HUES48 (cell line): ENCODE measurements around the gene SOX14.

Experiments used
- H3K27ac ChIP-seq: one replicate; pipeline ENCODE4 v1.7.0; 2013; ENCODE audit warnings: low read depth, low read length, inconsistent platforms
- H3K27me3 ChIP-seq: 2 replicates; pipeline ENCODE4 v1.6.1; 2013; ENCODE audit warnings: mild to moderate bottlenecking, low read length; ENCODE audit not compliant: control insufficient read depth, insufficient read depth
- H3K36me3 ChIP-seq: 2 replicates; pipeline ENCODE4 v1.6.1; 2013; ENCODE audit warnings: low read length; ENCODE audit not compliant: control insufficient read depth, insufficient read depth
- H3K4me1 ChIP-seq: 2 replicates; pipeline ENCODE4 v1.6.1; 2013; ENCODE audit warnings: mild to moderate bottlenecking, low read length; ENCODE audit not compliant: control insufficient read depth, insufficient read depth
- H3K4me3 ChIP-seq: 2 replicates; pipeline ENCODE4 v1.5.1; 2013; ENCODE audit warnings: mild to moderate bottlenecking, low read depth, low read length
- H3K9ac ChIP-seq: 2 replicates; pipeline ENCODE4 v1.6.1; 2013; ENCODE audit warnings: mild to moderate bottlenecking, low read depth, low read length, moderate library complexity
- H3K9me3 ChIP-seq: 2 replicates; pipeline ENCODE4 v1.6.1; 2013; ENCODE audit warnings: low read length; ENCODE audit not compliant: control insufficient read depth, insufficient read depth

Gene SOX14

DNA sequence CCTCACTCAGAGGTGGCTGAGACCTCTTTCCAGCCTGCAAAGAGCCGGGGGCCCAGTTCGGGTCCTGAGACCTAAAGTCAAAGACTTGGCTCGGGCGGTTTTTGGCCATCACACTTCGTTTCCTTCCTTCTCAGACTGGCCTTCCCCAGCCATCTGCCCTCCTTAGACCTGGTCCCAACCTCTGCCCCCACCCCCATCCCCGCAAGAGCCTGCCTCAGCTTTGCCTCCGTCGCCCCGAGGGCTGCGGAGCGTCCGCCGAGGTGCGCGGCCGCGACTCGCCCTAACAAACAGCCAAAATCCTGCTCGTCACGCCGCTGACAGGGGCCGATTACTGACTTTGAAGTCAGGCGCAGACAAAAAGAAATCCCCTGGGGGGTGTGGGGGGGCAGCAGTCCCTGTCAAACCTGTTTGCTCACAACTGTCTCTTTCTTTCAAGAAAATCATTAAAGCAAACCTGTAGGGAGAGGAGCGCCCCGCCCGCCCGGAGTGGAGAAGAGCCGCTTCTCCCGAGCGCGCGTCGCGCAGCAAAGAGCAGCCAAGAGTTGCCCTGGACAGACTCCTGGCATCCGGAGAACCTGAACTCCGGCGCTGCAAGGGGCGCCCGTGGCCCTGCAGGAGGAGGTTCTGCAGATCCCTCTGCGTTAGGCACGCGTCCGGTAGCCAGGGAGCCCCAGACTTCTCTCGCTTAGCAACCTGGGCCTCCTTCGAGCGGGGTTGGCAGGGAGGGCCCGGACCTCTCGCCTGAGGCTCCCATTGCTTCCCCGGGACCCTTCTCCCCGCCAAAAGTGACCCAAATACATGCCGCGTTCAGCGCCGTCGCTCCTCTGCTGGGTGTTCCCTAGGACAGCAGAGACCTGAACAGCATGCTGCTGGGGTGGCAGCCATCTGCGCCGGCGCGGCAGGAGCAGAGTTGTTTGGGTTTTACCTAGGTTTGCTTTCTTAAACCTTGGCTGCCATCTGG, 4.5 kb downstream of the SOX14 start:
- H3K36me3 ChIP-seq, result no peaks in the 10 kb centered on the region
- peaks cover 82% of the 10 kb centered on the region for H3K4me1 ChIP-seq
- no peak overlapping the region for H3K9ac ChIP-seq
- peaks cover 100% of the 10 kb centered on the region for H3K27me3 ChIP-seq
- H3K4me3 ChIP-seq, result peak overlapping the region; percentile 48
- no peak overlapping the region for H3K27ac ChIP-seq
- no peaks in the 10 kb centered on the region for H3K9me3 ChIP-seq

DNA sequence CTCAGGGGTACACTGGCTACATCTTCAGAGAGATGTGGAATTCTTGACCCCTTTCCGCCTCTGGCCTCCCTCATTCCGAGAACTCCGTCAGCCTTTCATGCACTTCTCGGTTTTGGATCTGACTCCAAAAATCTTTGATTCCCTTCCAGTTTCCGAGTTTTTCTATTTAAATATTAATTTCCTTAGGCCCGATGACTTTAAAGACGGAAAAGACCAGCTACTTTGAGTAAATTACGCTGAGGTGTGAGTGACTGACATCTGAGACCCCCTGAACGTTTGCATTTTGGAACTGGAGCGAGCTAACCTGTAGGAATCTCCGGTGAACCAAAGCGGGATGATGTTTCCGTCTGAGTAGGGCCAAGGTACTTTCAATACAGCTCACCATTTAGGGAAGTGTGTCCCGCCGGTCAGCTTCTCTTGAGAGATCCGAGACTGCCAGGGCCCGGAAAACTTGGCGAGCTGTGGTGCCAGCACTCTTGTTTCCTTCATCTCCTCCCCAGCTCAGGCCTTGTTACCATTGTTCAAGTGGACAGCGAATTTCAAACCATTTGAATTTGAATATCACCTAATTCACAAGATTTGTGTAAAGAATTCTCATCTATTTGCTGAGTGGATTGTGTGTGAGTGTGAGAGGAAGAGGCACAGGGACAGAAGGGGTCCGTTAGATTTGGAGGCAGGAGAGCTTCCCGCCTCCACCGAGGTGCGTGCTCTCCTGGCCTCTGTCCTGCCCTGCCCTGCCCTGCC, 5.4 kb downstream of the SOX14 start:
- peaks cover 100% of the 10 kb centered on the region for H3K27me3 ChIP-seq
- H3K9me3 ChIP-seq, result no peaks in the 10 kb centered on the region
- H3K27ac ChIP-seq, result no peak overlapping the region
- H3K4me3 ChIP-seq, result peak overlapping the region; percentile 48
- peaks cover 80% of the 10 kb centered on the region for H3K4me1 ChIP-seq
- no peak overlapping the region for H3K9ac ChIP-seq
- no peaks in the 10 kb centered on the region for H3K36me3 ChIP-seq

DNA sequence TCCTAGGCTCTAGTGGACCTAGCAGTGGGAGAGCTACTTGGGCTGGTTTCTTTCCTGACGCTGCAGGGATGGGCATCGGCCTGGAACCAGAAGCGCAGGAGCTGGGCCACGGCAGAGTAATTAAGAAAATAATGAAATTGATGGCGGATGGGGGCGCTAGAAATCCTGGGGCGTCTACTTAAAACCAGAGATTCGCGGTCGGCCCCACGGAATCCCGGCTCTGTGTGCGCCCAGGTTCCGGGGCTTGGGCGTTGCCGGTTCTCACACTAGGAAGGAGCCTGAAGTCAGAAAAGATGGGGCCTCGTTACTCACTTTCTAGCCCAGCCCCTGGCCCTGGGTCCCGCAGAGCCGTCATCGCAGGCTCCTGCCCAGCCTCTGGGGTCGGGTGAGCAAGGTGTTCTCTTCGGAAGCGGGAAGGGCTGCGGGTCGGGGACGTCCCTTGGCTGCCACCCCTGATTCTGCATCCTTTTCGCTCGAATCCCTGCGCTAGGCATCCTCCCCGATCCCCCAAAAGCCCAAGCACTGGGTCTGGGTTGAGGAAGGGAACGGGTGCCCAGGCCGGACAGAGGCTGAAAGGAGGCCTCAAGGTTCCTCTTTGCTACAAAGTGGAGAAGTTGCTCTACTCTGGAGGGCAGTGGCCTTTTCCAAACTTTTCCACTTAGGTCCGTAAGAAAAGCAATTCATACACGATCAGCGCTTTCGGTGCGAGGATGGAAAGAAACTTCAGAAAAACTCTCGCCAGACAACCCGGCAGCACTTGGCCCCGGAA, 6.1 kb downstream of the SOX14 start:
- Histone ChIP-seq H3K9me3 (no peaks in the 10 kb centered on the region), H3K9ac (no peak overlapping the region), H3K36me3 (no peaks in the 10 kb centered on the region), H3K27me3 (peaks cover 100% of the 10 kb centered on the region), H3K4me1 (peaks cover 72% of the 10 kb centered on the region), H3K27ac (no peak overlapping the region), H3K4me3 (peak overlapping the region; percentile 47; the same call in 1 of the 2 replicates)

DNA sequence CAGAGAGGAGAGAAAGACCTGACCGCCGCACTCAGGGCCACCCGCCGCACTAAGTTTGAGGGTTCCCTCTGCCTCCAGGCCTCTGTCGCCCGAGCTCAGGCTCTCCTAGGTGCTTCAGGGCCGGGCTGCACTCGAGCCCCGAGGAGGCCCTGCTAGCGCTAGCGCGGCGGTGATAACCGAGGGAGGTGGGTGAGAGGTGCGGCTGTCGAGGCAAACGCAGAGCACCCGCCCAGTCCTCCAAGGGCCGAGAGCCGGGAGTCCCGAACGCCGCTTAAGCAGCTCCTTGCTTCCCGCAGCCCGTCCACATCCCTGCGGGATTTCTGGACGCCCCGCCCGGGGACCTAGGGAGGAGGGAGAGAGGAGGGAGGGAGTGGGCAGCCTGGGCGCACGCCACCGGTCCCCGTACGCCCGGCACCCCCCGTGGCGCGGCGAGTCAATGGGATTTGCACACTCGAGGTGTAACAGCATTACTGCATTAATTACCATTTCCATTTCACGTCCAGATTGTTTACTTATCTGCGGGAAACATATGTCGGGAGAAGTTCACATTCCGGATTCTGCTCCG, 6.8 kb downstream of the SOX14 start:
- Histone ChIP-seq H3K4me1 (peaks cover 70% of the 10 kb centered on the region), H3K9ac (no peak overlapping the region), H3K27me3 (peaks cover 100% of the 10 kb centered on the region), H3K36me3 (no peaks in the 10 kb centered on the region), H3K4me3 (peak overlapping the region; percentile 47), H3K9me3 (no peaks in the 10 kb centered on the region), H3K27ac (no peak overlapping the region)

DNA sequence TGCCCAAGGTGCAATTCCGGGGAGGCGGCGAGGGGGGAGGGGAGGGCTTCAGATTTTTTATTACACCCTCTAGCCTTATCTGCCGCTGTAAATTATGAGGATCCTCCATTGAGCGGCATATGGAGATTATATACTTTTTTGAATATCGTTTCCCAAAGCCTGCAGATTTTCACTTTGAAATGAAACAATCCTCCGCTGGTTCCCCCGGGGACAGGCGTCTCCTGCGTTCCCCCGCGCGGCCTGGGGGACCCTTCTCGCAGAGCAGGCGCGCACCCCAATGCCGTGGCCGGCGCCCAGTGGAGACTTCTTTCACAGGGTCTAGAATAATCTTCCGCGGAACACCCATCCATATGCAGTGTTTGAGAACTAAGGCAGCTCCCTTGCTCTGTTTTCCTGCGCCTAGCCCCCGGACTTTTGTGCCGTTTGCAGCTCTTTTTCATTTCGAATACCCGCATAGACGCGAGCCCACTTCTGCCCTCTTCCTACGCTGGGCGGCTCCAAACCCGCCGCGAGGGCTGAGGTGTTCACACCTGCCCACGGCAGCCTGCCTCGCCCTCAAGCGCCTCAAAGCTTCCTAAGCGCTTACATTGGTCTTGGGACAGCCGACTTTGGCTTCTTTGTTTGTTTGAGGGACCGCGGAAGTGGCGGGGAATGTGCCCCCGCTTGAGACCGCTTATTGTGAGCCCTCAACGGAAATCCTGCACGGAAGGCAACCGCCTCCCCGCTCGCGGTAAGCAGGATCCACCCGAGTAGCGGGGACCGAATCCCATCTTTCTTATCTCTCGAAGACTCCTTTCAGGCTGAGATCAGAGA, 7.5 kb downstream of the SOX14 start:
- peak overlapping the region; percentile 47 for H3K4me3 ChIP-seq

DNA sequence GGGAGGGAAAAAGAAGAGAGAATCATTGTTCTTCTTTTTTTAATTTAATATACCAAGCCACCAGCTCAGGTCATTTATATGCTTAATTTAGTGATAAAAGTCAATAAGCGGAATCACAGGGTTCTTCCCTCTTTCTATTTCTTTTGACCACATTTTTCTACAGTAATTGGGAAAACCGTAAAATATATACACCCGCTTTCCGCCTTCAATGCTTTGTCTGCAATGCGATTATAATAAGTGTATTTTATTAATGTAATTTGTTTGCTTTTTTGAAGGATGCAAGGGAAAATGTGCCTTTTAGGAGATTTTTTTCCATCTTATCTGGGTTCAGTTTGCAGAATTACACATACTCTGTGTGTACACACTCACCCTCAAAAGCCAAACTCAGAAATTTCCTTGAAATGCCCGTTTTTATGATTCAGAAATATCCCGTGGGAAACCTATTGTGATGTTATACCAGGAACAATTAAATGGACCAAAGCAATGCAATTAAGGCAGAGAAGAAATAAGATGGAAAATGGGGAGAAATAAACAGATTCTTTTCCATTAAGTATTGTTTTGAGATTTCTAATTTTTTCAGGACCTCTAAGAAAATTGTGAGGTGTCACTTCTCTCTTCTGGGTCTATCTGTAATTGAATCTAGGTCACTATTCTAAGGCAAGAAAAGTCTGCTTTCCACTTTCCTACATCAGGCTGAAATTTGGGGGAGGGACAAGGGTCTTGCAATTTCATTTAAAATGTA, 8.3 kb downstream of the SOX14 start:
- Histone ChIP-seq H3K4me3 (peak overlapping the region; percentile 47; the same call in 1 of the 2 replicates), H3K4me1 (peaks cover 55% of the 10 kb centered on the region), H3K9ac (no peak overlapping the region), H3K27me3 (peaks cover 100% of the 10 kb centered on the region), H3K36me3 (no peaks in the 10 kb centered on the region), H3K27ac (no peak overlapping the region), H3K9me3 (no peaks in the 10 kb centered on the region)

More for the DNA sequence above, 7.5 kb downstream of the SOX14 start:
- Histone ChIP-seq H3K9me3 (no peaks in the 10 kb centered on the region), H3K36me3 (no peaks in the 10 kb centered on the region), H3K27ac (no peak overlapping the region), H3K4me1 (peaks cover 63% of the 10 kb centered on the region), H3K9ac (no peak overlapping the region), H3K27me3 (peaks cover 100% of the 10 kb centered on the region)

DNA sequence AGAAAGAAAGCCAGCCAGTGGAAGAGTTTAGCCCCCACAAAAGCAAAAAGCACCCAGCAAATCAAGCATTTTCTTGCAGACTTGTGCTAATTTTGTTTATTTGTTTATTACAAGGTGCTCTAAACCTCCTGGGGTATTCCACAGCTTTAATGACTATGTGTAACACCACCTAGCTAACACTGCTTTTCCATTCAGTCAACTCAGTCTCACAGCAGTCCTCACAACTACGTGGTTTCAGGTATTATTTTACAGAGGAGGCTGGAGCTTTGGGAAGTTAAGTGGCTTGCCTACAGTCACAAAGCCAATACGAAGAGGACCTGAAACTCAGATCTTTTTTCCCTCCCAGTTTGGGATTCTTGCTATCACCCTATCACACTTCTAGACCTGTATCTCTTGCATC, 14.8 kb downstream of the SOX14 start:
- no peak overlapping the region for H3K4me3 ChIP-seq
- no peak overlapping the region for H3K27ac ChIP-seq
- H3K4me1 ChIP-seq, result peaks cover 18% of the 10 kb centered on the region
- no peaks in the 10 kb centered on the region for H3K9me3 ChIP-seq
- no peaks in the 10 kb centered on the region for H3K36me3 ChIP-seq
- no peak overlapping the region for H3K9ac ChIP-seq
- H3K27me3 ChIP-seq, result peaks cover 92% of the 10 kb centered on the region

DNA sequence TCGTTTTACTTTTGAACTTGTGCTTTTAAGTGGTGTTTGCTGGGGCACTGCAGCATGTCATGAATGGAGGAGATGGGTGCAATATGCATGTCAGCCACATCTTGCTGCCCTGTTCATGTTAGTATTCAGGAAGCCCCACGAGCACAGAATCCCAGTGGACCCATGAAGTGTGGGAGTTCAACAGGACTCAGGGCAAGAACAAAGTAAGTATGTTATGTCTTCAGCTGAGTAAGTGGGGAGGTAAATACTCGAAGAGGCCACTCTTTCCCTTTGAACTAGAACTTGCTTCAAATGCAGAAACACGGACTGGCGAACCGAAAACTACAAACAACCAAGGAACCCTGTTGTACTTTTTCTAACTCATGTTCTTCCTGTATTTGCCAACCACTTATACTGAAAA, 23.4 kb downstream of the SOX14 start:
- Histone ChIP-seq H3K4me3 (no peak overlapping the region), H3K27me3 (peaks cover 28% of the 10 kb centered on the region), H3K4me1 (no peaks in the 10 kb centered on the region), H3K9me3 (no peaks in the 10 kb centered on the region), H3K36me3 (no peaks in the 10 kb centered on the region), H3K9ac (no peak overlapping the region), H3K27ac (no peak overlapping the region)

DNA sequence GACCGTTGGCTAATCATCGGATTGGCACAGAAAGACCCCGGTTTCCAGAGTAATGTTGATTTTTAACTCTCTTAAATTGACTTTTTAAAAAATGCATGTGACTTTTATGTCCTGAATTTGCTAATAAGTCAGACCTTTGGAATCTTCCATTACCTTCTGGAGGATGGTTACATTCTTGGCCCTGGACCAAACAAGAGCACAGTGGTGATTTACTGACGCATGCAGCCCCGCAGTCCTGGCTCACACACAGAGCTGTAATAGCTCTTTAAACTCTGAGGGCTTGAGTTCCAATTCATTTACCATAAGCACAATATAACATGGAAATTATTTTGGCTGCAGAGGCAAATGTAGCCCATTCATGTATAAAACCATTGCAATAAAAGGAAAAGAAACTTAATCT, 25.1 kb downstream of the SOX14 start:
- H3K27ac ChIP-seq, result no peak overlapping the region
- H3K9ac ChIP-seq, result no peak overlapping the region
- H3K27me3 ChIP-seq, result peaks cover 12% of the 10 kb centered on the region
- H3K4me1 ChIP-seq, result no peaks in the 10 kb centered on the region; the same call in 1 of the 2 replicates
- H3K9me3 ChIP-seq, result no peaks in the 10 kb centered on the region
- H3K4me3 ChIP-seq, result no peak overlapping the region
- no peaks in the 10 kb centered on the region for H3K36me3 ChIP-seq
